HEK293 (cell line): ENCODE data around the gene TPRKB.

ENCODE experiments used
- CTCF ChIA-PET: fragments of 350-600 bp; formaldehyde crosslinking; extraction: SDS; loops from one replicate; lab custom pipeline; 2021; ENCODE audit warnings: antibody characterized with exemption; lab: Yijun Ruan, JAX
- POLR2A ChIA-PET: fragments of 300-600 bp; formaldehyde crosslinking; extraction: SDS; loops from one replicate; lab custom pipeline; 2020; ENCODE audit warnings: antibody characterized with exemption, inconsistent platforms; lab: Yijun Ruan, JAX
- H3K27ac ChIP-seq: fragments of 200-500 bp; sonication (Bioruptor generic); 2 replicates; pipeline ENCODE4 v1.5.1; 2014; ENCODE audit warnings: low read depth, low read length, control low read depth, inconsistent platforms; ENCODE audit errors: extremely low read depth
- H3K36me3 ChIP-seq, 2 experiments: fragments of 200-500 bp in 1 of 2; sonication (Bioruptor generic) in 1 of 2; 1 replicate in 1 of 2; 2 replicates in 1 of 2; pipeline ENCODE4 v1.5.1; 2014 to 2017; ENCODE audit warnings: inconsistent platforms in 2 of 2, low read length in 2 of 2; ENCODE audit not compliant: control insufficient read depth in 2 of 2, insufficient read depth in 1 of 2
- H3K4me1 ChIP-seq: fragments of 200-500 bp; sonication (Bioruptor generic); 2 replicates; pipeline ENCODE4 v1.5.1; 2014; ENCODE audit warnings: mild to moderate bottlenecking, low read length, inconsistent platforms; ENCODE audit not compliant: control insufficient read depth, insufficient read depth
- H3K4me3 ChIP-seq: 2 replicates; pipeline ENCODE4 v1.5.1; 2011; ENCODE audit warnings: low read depth, mild to moderate bottlenecking, control low read depth, low read length, moderate library complexity
- H3K9me3 ChIP-seq: fragments of 200-500 bp; sonication (Bioruptor generic); 2 replicates; pipeline ENCODE4 v1.5.1; 2014; ENCODE audit warnings: low read depth, low read length, inconsistent platforms; ENCODE audit not compliant: control insufficient read depth, insufficient read depth
- GLI2 ChIP-seq: fragments of 450-650 bp; formaldehyde crosslinking; IDR thresholded peaks from 2 replicates; pipeline ENCODE4; 2017; ENCODE audit warnings: missing biosample characterization, missing genetic modification characterization, low read depth, borderline replicate concordance
- GLIS2 ChIP-seq: fragments of 450-650 bp; formaldehyde crosslinking; IDR thresholded peaks from 2 replicates; pipeline ENCODE4 v1.5.1; 2016; ENCODE audit warnings: missing biosample characterization, missing genetic modification characterization
- HOXC10 ChIP-seq: sonication (generic); formaldehyde crosslinking; IDR thresholded peaks from 2 replicates; pipeline ENCODE4 v1.8.1; 2023; ENCODE audit warnings: mild to moderate bottlenecking, missing genetic modification reagents
- HOXD13 ChIP-seq: sonication (generic); formaldehyde crosslinking; IDR thresholded peaks from 2 replicates; pipeline ENCODE4 v1.8.0; 2022; ENCODE audit warnings: missing genetic modification reagents, borderline replicate concordance
- KLF17 ChIP-seq: fragments of 450-650 bp; formaldehyde crosslinking; IDR thresholded peaks from 2 replicates; pipeline ENCODE4 v1.5.1; 2016; ENCODE audit warnings: missing biosample characterization, missing genetic modification characterization
- PRDM10 ChIP-seq: fragments of 450-650 bp; formaldehyde crosslinking; IDR thresholded peaks from 2 replicates; pipeline ENCODE4 v1.5.1; 2016; ENCODE audit warnings: missing biosample characterization, missing genetic modification characterization
- SCRT1 ChIP-seq: fragments of 450-650 bp; formaldehyde crosslinking; IDR thresholded peaks from 2 replicates; pipeline ENCODE4 v1.5.1; 2016; ENCODE audit warnings: missing biosample characterization, missing genetic modification characterization, borderline replicate concordance
- SP7 ChIP-seq: fragments of 450-650 bp; formaldehyde crosslinking; IDR thresholded peaks from 2 replicates; pipeline ENCODE4 v1.5.1; 2016; ENCODE audit warnings: missing biosample characterization, missing genetic modification characterization
- ZBTB17 ChIP-seq: fragments of 450-650 bp; formaldehyde crosslinking; IDR thresholded peaks from 2 replicates; pipeline ENCODE4 v1.5.1; 2016; ENCODE audit warnings: missing biosample characterization, missing genetic modification characterization
- ZBTB26 ChIP-seq: fragments of 450-650 bp; formaldehyde crosslinking; optimal IDR thresholded peaks from 2 replicates; pipeline ENCODE3; 2016; ENCODE audit warnings: missing biosample characterization, mild to moderate bottlenecking, missing genetic modification characterization
- ZBTB48 ChIP-seq: fragments of 450-650 bp; formaldehyde crosslinking; IDR thresholded peaks from 2 replicates; pipeline ENCODE4 v1.5.1; 2016; ENCODE audit warnings: missing biosample characterization, missing genetic modification characterization
- ZIC2 ChIP-seq: fragments of 450-650 bp; formaldehyde crosslinking; IDR thresholded peaks from 2 replicates; pipeline ENCODE4 v1.5.1; 2016; ENCODE audit warnings: missing biosample characterization, missing genetic modification characterization
- ZNF248 ChIP-seq: fragments of 450-650 bp; formaldehyde crosslinking; IDR thresholded peaks from 2 replicates; pipeline ENCODE4 v1.5.1; 2017; ENCODE audit warnings: missing biosample characterization, missing genetic modification characterization
- ZNF354C ChIP-seq: fragments of 450-650 bp; formaldehyde crosslinking; IDR thresholded peaks from 2 replicates; pipeline ENCODE4 v1.5.1; 2016; ENCODE audit warnings: missing biosample characterization, missing genetic modification characterization, low read depth, borderline replicate concordance
- ZNF398 ChIP-seq: fragments of 450-650 bp; formaldehyde crosslinking; IDR thresholded peaks from 2 replicates; pipeline ENCODE4 v1.5.1; 2017; ENCODE audit warnings: missing biosample characterization, missing genetic modification characterization
- ZNF510 ChIP-seq: fragments of 450-650 bp; formaldehyde crosslinking; IDR thresholded peaks from 2 replicates; pipeline ENCODE4 v1.5.1; 2018; ENCODE audit warnings: mild to moderate bottlenecking, missing genetic modification characterization, missing biosample characterization; ENCODE audit not compliant: insufficient replicate concordance
- ZNF548 ChIP-seq: fragments of 450-650 bp; formaldehyde crosslinking; IDR thresholded peaks from 2 replicates; pipeline ENCODE4 v1.5.1; 2016; ENCODE audit warnings: missing biosample characterization, missing genetic modification characterization
- ZNF654 ChIP-seq: fragments of 450-650 bp; formaldehyde crosslinking; IDR thresholded peaks from 2 replicates; pipeline ENCODE4 v1.5.1; 2016; ENCODE audit warnings: low read depth, missing biosample characterization, missing genetic modification characterization
- ZSCAN18 ChIP-seq: fragments of 450-650 bp; formaldehyde crosslinking; IDR thresholded peaks from 2 replicates; pipeline ENCODE4 v1.5.1; 2016; ENCODE audit warnings: missing biosample characterization, missing genetic modification characterization
- TF ChIP-seq, protein P1 (sequence below): fragments of 450-650 bp; formaldehyde crosslinking; IDR thresholded peaks from 2 replicates; pipeline ENCODE4 v1.5.1; 2016; ENCODE audit warnings: missing biosample characterization, missing genetic modification characterization, borderline replicate concordance
- TF ChIP-seq, protein P2 (sequence below): fragments of 450-650 bp; formaldehyde crosslinking; IDR thresholded peaks from 2 replicates; pipeline ENCODE4 v1.5.1; 2017; ENCODE audit warnings: missing biosample characterization, missing genetic modification characterization

Gene TPRKB

GRCh38 chr2:73708527-73708926 lies 28.6 kb downstream of the TPRKB start (continued):
- no peak for TF ChIP-seq PRDM10 (tag by site-specific recombination)
- TF ChIP-seq, all 188 proteins: peak for 0

GRCh38 chr2:73707636-73708035 lies 29.5 kb downstream of the TPRKB start:
- ChIA-PET CTCF (interaction anchor here (0.6 kb wide), 1 partner anchor 1061 kb away, joined by 3 read pairs; no protein-coding TSS in a partner anchor), POLR2A (no interaction called here)
- Histone ChIP-seq H3K4me3 (no peak overlapping the region), H3K36me3 (no peaks in the 10 kb centered on the region), H3K27ac (no peak overlapping the region), H3K4me1 (no peaks in the 10 kb centered on the region), H3K9me3 (no peaks in the 10 kb centered on the region)
- TF ChIP-seq ZBTB17 (tag by site-specific recombination), result no peak
- TF ChIP-seq SP7 (tag by site-specific recombination), result no peak
- TF ChIP-seq GLI2, result no peak
- TF ChIP-seq ZNF248 (tag by site-specific recombination), result no peak
- TF ChIP-seq ZSCAN18 (tag by site-specific recombination), result no peak
- TF ChIP-seq SCRT1 (tag by site-specific recombination), result no peak
- no peak for TF ChIP-seq ZNF510 (tag by site-specific recombination)
- TF ChIP-seq ZNF654 (tag by site-specific recombination), result no peak
- TF ChIP-seq ZIC2 (tag by site-specific recombination), result no peak
- TF ChIP-seq, protein P1, sequence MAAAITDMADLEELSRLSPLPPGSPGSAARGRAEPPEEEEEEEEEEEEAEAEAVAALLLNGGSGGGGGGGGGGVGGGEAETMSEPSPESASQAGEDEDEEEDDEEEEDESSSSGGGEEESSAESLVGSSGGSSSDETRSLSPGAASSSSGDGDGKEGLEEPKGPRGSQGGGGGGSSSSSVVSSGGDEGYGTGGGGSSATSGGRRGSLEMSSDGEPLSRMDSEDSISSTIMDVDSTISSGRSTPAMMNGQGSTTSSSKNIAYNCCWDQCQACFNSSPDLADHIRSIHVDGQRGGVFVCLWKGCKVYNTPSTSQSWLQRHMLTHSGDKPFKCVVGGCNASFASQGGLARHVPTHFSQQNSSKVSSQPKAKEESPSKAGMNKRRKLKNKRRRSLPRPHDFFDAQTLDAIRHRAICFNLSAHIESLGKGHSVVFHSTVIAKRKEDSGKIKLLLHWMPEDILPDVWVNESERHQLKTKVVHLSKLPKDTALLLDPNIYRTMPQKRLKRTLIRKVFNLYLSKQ (tag by site-specific recombination), result no peak
- no peak for TF ChIP-seq ZBTB26 (tag by site-specific recombination)
- no peak for TF ChIP-seq HOXC10
- no peak for TF ChIP-seq GLIS2 (tag by site-specific recombination)
- TF ChIP-seq, protein P2, sequence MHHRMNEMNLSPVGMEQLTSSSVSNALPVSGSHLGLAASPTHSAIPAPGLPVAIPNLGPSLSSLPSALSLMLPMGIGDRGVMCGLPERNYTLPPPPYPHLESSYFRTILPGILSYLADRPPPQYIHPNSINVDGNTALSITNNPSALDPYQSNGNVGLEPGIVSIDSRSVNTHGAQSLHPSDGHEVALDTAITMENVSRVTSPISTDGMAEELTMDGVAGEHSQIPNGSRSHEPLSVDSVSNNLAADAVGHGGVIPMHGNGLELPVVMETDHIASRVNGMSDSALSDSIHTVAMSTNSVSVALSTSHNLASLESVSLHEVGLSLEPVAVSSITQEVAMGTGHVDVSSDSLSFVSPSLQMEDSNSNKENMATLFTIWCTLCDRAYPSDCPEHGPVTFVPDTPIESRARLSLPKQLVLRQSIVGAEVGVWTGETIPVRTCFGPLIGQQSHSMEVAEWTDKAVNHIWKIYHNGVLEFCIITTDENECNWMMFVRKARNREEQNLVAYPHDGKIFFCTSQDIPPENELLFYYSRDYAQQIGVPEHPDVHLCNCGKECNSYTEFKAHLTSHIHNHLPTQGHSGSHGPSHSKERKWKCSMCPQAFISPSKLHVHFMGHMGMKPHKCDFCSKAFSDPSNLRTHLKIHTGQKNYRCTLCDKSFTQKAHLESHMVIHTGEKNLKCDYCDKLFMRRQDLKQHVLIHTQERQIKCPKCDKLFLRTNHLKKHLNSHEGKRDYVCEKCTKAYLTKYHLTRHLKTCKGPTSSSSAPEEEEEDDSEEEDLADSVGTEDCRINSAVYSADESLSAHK (tag by site-specific recombination), result no peak
- TF ChIP-seq ZNF398 (tag by site-specific recombination), result no peak
- no peak for TF ChIP-seq ZNF354C (tag by site-specific recombination)
- no peak for TF ChIP-seq ZNF548 (tag by site-specific recombination)
- TF ChIP-seq HOXD13 (CRISPR knock-in tag), result no peak
- TF ChIP-seq KLF17 (tag by site-specific recombination), result no peak
- no peak for TF ChIP-seq ZBTB48 (tag by site-specific recombination)
